H1 (cell line): ENCODE data around the gene LIPF.

ENCODE experiments used
- JUND ChIP-seq: IDR thresholded peaks from 2 replicates; pipeline ENCODE4 v1.6.1; 2011; ENCODE audit warnings: mild to moderate bottlenecking, improper control_type of control experiment, low read length
- MAFK ChIP-seq: IDR thresholded peaks from 2 replicates; pipeline ENCODE4 v1.6.1; 2012; ENCODE audit warnings: low read depth, mild to moderate bottlenecking, improper control_type of control experiment, low read length
- POLR2AphosphoS5 ChIP-seq: IDR thresholded peaks from 2 replicates; pipeline ENCODE4 v1.6.1; 2011; ENCODE audit warnings: low read depth, low read length
- SP4 ChIP-seq: IDR thresholded peaks from 2 replicates; pipeline ENCODE4 v1.6.1; 2012; ENCODE audit warnings: low read length, inconsistent platforms
- TF ChIP-seq, protein P1 (sequence below), 3 experiments: IDR thresholded peaks; 1 replicate in 2 of 3; 2 replicates in 1 of 3; pipeline versions ENCODE4 v1.5.1 to v1.6.1; 2011; ENCODE audit warnings: low read length in 3 of 3, mild to moderate bottlenecking in 3 of 3, inconsistent platforms in 2 of 3, low read depth in 1 of 3, moderate library complexity in 1 of 3; ENCODE audit not compliant: insufficient read depth in 1 of 3; ENCODE audit errors: control extremely low read depth in 1 of 3

DNA sequence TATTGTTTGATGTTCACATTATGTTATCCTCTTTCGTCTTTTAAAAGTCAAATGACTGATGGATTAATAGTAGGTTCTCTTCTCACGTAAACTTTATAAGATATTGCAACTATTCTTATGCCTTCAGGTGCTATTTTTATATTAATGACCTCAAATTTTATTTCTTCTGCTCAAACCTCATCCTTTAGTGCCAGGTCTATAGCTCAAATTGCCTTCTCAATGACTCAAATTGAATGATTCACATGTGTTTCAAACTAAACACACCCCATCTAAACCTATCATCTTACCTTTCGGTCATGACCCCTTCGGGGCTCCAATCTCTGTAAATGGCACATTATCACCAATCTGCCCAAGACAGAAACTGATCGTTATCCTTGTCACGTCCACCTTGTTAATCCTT is 22.0 kb upstream of the LIPF start:
- TF ChIP-seq, protein P1, sequence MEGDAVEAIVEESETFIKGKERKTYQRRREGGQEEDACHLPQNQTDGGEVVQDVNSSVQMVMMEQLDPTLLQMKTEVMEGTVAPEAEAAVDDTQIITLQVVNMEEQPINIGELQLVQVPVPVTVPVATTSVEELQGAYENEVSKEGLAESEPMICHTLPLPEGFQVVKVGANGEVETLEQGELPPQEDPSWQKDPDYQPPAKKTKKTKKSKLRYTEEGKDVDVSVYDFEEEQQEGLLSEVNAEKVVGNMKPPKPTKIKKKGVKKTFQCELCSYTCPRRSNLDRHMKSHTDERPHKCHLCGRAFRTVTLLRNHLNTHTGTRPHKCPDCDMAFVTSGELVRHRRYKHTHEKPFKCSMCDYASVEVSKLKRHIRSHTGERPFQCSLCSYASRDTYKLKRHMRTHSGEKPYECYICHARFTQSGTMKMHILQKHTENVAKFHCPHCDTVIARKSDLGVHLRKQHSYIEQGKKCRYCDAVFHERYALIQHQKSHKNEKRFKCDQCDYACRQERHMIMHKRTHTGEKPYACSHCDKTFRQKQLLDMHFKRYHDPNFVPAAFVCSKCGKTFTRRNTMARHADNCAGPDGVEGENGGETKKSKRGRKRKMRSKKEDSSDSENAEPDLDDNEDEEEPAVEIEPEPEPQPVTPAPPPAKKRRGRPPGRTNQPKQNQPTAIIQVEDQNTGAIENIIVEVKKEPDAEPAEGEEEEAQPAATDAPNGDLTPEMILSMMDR (IDR thresholded peaks at IDR 0.05; ENCODE audit: control extremely low read depth in 1 of 3, insufficient read depth in 1 of 3, low read depth in 1 of 3, low read length in 3 of 3), result no peak
- TF ChIP-seq MAFK (no peak), POLR2AphosphoS5 (no peak), JUND (no peak), SP4 (no peak)
